Trophoblast cell (in vitro differentiated cells and primary cell): ENCODE data around the gene LGALS9.

Experiments used
- DNase-seq, 2 donors: peaks; one replicate each; pipeline ENCODE4 v3.0.0-alpha.2; 2016
- H2AFZ ChIP-seq: 2 replicates; pipeline ENCODE4 v1.6.1; 2013; ENCODE audit warnings: low read length, moderate library complexity, mild to moderate bottlenecking; ENCODE audit not compliant: insufficient read depth, poor library complexity
- H2AK5ac ChIP-seq: 2 replicates; pipeline ENCODE4 v1.6.1; 2013; ENCODE audit warnings: mild to moderate bottlenecking, low read length
- H2BK120ac ChIP-seq: 2 replicates; pipeline ENCODE4 v1.6.1; 2013; ENCODE audit warnings: low read length, mild to moderate bottlenecking, moderate library complexity; ENCODE audit not compliant: insufficient read depth, poor library complexity
- H2BK12ac ChIP-seq: 2 replicates; pipeline ENCODE4 v1.6.1; 2013; ENCODE audit warnings: mild to moderate bottlenecking, low read length, moderate library complexity
- H2BK5ac ChIP-seq: 2 replicates; pipeline ENCODE4 v1.6.1; 2013; ENCODE audit warnings: low read length, low read depth, moderate library complexity, mild to moderate bottlenecking; ENCODE audit not compliant: poor library complexity
- H3K14ac ChIP-seq: 2 replicates; pipeline ENCODE4 v1.6.1; 2013; ENCODE audit warnings: mild to moderate bottlenecking, low read length
- H3K18ac ChIP-seq: 2 replicates; pipeline ENCODE4 v1.6.1; 2013; ENCODE audit warnings: mild to moderate bottlenecking, low read length
- H3K23ac ChIP-seq: 2 replicates; pipeline ENCODE4 v1.6.1; 2013; ENCODE audit warnings: low read length
- H3K27ac ChIP-seq: 2 replicates; pipeline ENCODE4 v1.5.1; 2013; ENCODE audit warnings: low read depth, mild to moderate bottlenecking, inconsistent platforms, low read length, moderate library complexity
- H3K27me3 ChIP-seq: 2 replicates; pipeline ENCODE4 v1.6.1; 2013; ENCODE audit warnings: inconsistent platforms, mild to moderate bottlenecking, low read length, moderate library complexity; ENCODE audit not compliant: insufficient read depth
- H3K36me3 ChIP-seq, 2 experiments: 1 replicate in 1 of 2; 2 replicates in 1 of 2; pipeline ENCODE4 v1.6.1; 2013; ENCODE audit warnings: low read length in 2 of 2, mild to moderate bottlenecking in 2 of 2, moderate library complexity in 1 of 2; ENCODE audit not compliant: insufficient read depth in 2 of 2, control insufficient read depth in 1 of 2
- H3K4ac ChIP-seq: 2 replicates; pipeline ENCODE4 v1.6.1; 2013; ENCODE audit warnings: low read depth, mild to moderate bottlenecking, low read length, moderate library complexity
- H3K4me1 ChIP-seq, 2 experiments: 1 replicate in 1 of 2; 2 replicates in 1 of 2; pipeline ENCODE4 v1.6.1; 2013; ENCODE audit warnings: low read length in 2 of 2, mild to moderate bottlenecking in 2 of 2, moderate library complexity in 1 of 2; ENCODE audit not compliant: insufficient read depth in 2 of 2, control insufficient read depth in 1 of 2
- H3K4me2 ChIP-seq: 2 replicates; pipeline ENCODE4 v1.6.1; 2013; ENCODE audit warnings: inconsistent platforms, mild to moderate bottlenecking, low read length, moderate library complexity
- H3K4me3 ChIP-seq: 2 replicates; pipeline ENCODE4 v1.5.1; 2013; ENCODE audit warnings: mild to moderate bottlenecking, low read depth, low read length, inconsistent platforms
- H3K79me1 ChIP-seq: one replicate; pipeline ENCODE4 v1.6.1; 2013; ENCODE audit warnings: low read length
- H3K79me2 ChIP-seq: 2 replicates; pipeline ENCODE4 v1.6.1; 2013; ENCODE audit warnings: low read length, mild to moderate bottlenecking; ENCODE audit not compliant: control insufficient read depth, insufficient read depth, poor library complexity
- H3K9ac ChIP-seq: 2 replicates; pipeline ENCODE4 v1.6.1; 2013; ENCODE audit warnings: mild to moderate bottlenecking, low read length
- H3K9me3 ChIP-seq: 2 replicates; pipeline ENCODE4 v1.6.1; 2013; ENCODE audit warnings: low read depth, mild to moderate bottlenecking, control low read depth, inconsistent platforms, low read length; ENCODE audit not compliant: insufficient read depth
- H4K12ac ChIP-seq: 2 replicates; pipeline ENCODE4 v1.6.1; 2013; ENCODE audit warnings: low read depth, mild to moderate bottlenecking, low read length, moderate library complexity
- H4K8ac ChIP-seq: 2 replicates; pipeline ENCODE4 v1.6.1; 2013; ENCODE audit warnings: low read depth, mild to moderate bottlenecking, low read length, moderate library complexity
- H4K91ac ChIP-seq: one replicate; pipeline ENCODE4 v1.6.1; 2013; ENCODE audit warnings: low read depth, mild to moderate bottlenecking, low read length, moderate library complexity
- WGBS: extraction: QIAGEN DNeasy Blood & Tissue Kit; methylation state at CpG from one replicate; pipeline ENCODE4 v1.1.7; 2013; ENCODE audit warnings: missing lambda C conversion rate; ENCODE audit not compliant: insufficient read length, insufficient coverage; ENCODE audit errors: extremely low coverage; 5-methylcytosine and 5-hydroxymethylcytosine counted together

Gene LGALS9

DNA sequence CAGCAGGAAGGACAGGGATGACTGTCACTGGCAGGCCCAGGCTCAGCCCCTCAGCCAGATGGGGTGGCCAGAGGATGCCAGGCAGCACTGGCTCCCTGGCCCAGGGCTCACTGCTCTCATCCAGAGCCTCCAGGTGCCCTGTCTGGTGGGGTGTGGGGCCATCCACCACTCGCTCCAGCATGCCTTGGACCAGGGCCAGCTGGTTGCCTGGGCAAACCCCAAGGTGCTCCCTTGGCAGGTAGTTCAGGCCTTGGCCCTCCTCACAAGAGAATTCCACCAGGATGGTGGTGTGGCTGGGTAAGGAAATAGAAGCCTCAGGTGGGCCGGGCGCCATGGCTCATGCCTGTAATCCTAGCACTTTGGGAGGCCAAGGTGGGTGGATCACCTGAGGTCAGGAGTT, 29.4 kb downstream of the LGALS9 start:
- WGBS, result no CpG with 5 or more reads among the region's 3 CpGs
- Histone ChIP-seq H3K9ac (no peak overlapping the region), H3K9me3 (no peaks in the 10 kb centered on the region), H3K79me1 (no peaks in the 10 kb centered on the region), H3K4me3 (no peak overlapping the region), H4K91ac (no peak overlapping the region), H2BK5ac (no peak overlapping the region), H3K4me2 (no peak overlapping the region), H2BK120ac (no peak overlapping the region), H3K23ac (no peak overlapping the region), H4K12ac (no peak overlapping the region), H3K27me3 (no peaks in the 10 kb centered on the region), H2AFZ (no peak overlapping the region), H3K18ac (no peak overlapping the region), H3K27ac (no peak overlapping the region), H2AK5ac (no peak overlapping the region), H4K8ac (no peak overlapping the region), H3K4me1 (no peaks in the 10 kb centered on the region), H3K14ac (no peak overlapping the region), H3K79me2 (no peaks in the 10 kb centered on the region), H2BK12ac (no peak overlapping the region), H3K36me3 (no peaks in the 10 kb centered on the region), H3K4ac (no peak overlapping the region)
- no peak for DNase-seq

DNA sequence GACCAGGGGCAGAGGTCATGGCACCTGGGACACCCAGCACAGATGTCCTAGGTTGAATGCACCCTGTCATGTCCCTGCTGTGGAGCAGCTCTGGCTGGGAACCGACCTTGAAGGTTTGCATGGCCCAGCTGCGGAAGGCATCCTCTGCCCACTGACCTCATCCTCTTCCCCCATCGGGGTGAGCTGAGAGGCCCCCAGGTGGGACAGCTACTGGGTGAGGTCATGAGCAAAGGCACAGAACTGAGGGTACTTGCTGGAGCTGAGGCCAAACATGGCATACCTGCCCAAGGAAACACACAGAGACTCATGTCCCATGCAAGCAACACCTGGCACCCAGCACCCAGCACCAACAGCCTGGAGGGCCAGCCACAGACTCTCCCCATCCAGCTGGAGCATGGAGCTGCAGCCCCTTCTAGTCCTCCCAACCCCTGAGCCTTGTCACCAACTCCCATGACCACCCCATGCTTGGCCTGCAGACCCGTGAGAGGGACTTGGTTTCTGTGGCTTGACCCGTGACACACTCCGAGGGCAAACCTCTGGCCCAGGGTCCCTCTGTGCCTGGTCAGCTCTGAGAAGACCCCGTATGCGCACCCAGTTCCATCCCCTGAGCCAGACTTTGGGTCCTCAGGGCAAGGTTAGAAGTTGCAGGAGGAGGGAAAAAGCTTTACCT, 33.1 kb downstream of the LGALS9 start:
- no CpG with 5 or more reads among the region's 8 CpGs for WGBS
- Histone ChIP-seq H3K4ac (no peak overlapping the region), H3K18ac (no peak overlapping the region), H3K36me3 (no peaks in the 10 kb centered on the region), H3K27me3 (no peaks in the 10 kb centered on the region), H2AK5ac (no peak overlapping the region), H3K9ac (no peak overlapping the region), H4K8ac (no peak overlapping the region), H3K4me3 (no peak overlapping the region), H3K79me1 (no peaks in the 10 kb centered on the region), H4K91ac (no peak overlapping the region), H3K9me3 (no peaks in the 10 kb centered on the region), H2BK5ac (no peak overlapping the region), H3K14ac (no peak overlapping the region), H2BK12ac (no peak overlapping the region), H3K23ac (no peak overlapping the region), H3K27ac (no peak overlapping the region), H3K4me2 (no peak overlapping the region), H3K4me1 (no peaks in the 10 kb centered on the region), H2BK120ac (no peak overlapping the region), H4K12ac (no peak overlapping the region), H2AFZ (no peak overlapping the region), H3K79me2 (no peaks in the 10 kb centered on the region)
- DNase-seq, result no peak

DNA sequence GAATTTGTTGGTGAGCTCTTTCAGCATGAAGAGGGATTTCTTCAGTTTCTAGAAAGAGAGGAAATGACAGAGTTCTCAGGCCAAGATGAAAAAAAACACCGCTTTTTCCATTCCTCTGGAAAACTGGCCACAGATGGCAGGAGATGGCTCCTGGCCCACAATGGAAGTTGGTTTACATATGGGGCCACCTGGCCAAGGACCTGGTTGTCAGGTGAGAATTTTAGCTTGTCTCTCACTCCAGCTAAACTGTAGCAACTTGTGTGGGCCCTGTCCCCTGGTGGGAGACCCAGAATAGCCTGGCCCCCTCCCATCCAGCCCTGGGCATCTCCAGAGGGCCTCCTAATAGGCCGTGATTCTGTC, 33.6 kb downstream of the LGALS9 start:
- Histone ChIP-seq H3K79me1 (no peaks in the 10 kb centered on the region), H3K9me3 (no peaks in the 10 kb centered on the region), H2BK12ac (no peak overlapping the region), H2BK5ac (no peak overlapping the region), H3K18ac (no peak overlapping the region), H3K4me3 (no peak overlapping the region), H3K9ac (no peak overlapping the region), H3K4me1 (no peaks in the 10 kb centered on the region), H3K36me3 (no peaks in the 10 kb centered on the region), H3K79me2 (no peaks in the 10 kb centered on the region), H4K8ac (no peak overlapping the region), H2BK120ac (no peak overlapping the region), H4K12ac (no peak overlapping the region), H3K27me3 (no peaks in the 10 kb centered on the region), H3K4me2 (no peak overlapping the region), H4K91ac (no peak overlapping the region), H2AK5ac (no peak overlapping the region), H3K27ac (no peak overlapping the region), H3K23ac (no peak overlapping the region), H3K4ac (no peak overlapping the region), H2AFZ (no peak overlapping the region), H3K14ac (no peak overlapping the region)
- no peak for DNase-seq
- no CpG with 5 or more reads among the region's 2 CpGs for WGBS

DNA sequence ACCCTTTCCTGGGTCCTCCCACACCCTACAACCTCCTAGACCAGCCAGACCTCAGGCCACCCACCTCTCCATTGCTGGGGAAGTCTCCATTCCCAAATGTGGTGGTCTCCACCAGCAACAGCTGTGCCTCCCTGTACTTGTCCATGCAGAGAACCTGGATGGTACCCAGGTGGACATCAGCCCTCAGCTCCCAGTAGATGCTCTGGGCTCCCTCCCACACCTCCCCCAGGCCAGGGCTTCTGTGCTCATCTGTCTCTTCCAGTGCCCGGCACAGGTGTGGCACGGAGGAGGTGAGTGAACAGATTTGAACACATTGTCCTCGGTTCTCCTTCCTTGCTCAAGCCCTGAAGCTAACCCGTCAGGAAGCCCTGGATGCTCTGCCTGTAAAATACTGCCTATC, 34.6 kb downstream of the LGALS9 start:
- no peak overlapping the region for H2BK12ac ChIP-seq
- no peaks in the 10 kb centered on the region for H3K9me3 ChIP-seq
- H3K9ac ChIP-seq, result no peak overlapping the region
- no peak for DNase-seq
- H2AK5ac ChIP-seq, result no peak overlapping the region
- WGBS, result no CpG with 5 or more reads among the region's 4 CpGs
- no peak overlapping the region for H3K14ac ChIP-seq
- no peak overlapping the region for H3K4me2 ChIP-seq
- no peak overlapping the region for H4K12ac ChIP-seq
- no peaks in the 10 kb centered on the region for H3K79me2 ChIP-seq
- H3K4me3 ChIP-seq, result no peak overlapping the region
- H3K23ac ChIP-seq, result no peak overlapping the region
- H3K27ac ChIP-seq, result no peak overlapping the region
- H2AFZ ChIP-seq, result no peak overlapping the region
- H3K4ac ChIP-seq, result no peak overlapping the region
- H3K27me3 ChIP-seq, result no peaks in the 10 kb centered on the region
- no peaks in the 10 kb centered on the region for H3K36me3 ChIP-seq
- no peak overlapping the region for H3K18ac ChIP-seq
- no peaks in the 10 kb centered on the region for H3K4me1 ChIP-seq
- no peak overlapping the region for H4K91ac ChIP-seq
- no peaks in the 10 kb centered on the region for H3K79me1 ChIP-seq
- no peak overlapping the region for H4K8ac ChIP-seq
- no peak overlapping the region for H2BK5ac ChIP-seq
- no peak overlapping the region for H2BK120ac ChIP-seq
